ENCODE results near the gene PRELID3B. TPM values are rescaled to one million over a fixed set of nuclear protein-coding genes. Genes with fewer than 3 reads are reported as not detected.

Gene PRELID3B
- total RNA-seq, 6 experiments from 2014 or later: 16.3 to 37.5 (median 23.3) TPM

DNA sequence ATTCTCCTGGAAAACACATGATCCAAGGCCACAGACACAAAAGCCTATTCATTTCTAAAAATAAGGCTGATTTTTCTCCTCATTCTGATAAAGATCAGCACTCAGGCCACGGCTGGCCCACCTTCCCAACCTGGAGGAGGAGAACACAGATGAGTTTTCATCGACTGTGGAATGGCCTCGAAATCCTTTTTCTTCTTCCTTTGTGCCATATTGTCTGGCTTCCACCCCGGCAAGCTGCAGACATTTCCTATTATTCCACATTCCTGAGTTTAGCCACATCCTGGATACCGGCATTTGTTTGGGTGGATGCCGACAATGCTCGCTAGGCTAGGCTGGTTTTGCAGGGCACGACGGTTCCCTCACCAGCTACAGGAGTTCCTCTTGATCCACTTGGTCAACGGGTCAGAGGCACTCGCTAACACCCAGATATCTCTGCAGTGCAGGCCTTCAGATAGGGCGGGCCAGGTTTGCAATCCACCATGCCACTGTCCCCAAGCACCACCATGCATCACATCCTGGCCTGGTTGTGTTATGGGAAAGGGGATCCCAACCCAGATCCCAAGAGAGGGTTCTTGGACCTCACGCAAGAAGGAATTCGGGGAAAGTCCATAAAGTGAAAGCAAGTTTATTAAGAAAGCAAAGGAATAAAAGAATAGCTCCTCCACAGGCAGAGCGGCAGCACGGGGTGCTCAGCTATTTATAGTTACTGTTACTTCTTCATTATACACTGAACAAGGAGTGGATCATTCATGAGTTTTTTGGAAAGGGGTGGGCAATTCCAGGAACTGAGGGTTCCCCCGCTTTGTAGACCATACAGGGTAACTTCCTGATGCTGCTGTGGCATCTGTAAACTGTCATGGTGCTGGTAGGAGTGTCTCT is 31.4 kb downstream of the PRELID3B start:
- Histone ChIP-seq H3K9me3 (no peaks in the 10 kb centered on the region), H3K36me3 (no peaks in the 10 kb centered on the region), H3K27ac (no peak overlapping the region), H3K4me3 (no peak overlapping the region), H3K4me1 (peaks cover 0 to 5% (median 1%) of the 10 kb centered on the region in 4 donors), H3K27me3 (no peaks in the 10 kb centered on the region)
- intact Hi-C loops (cut with DNase I): loop anchor here in 1 of 2 donors (10.0 kb wide), 1 partner anchor 116 kb away; no protein-coding TSS in a partner anchor
- DNase-seq: peak in 1 of 3 donors; percentile 36
- TF ChIP-seq POLR2A (IDR thresholded peaks at IDR 0.05) (no peak), CTCF (IDR thresholded peaks at IDR 0.05) (no peak)
- 64% methylated on average over 14 of the region's 17 CpGs for WGBS (ENCODE audit: insufficient coverage, low coverage, low lambda C conversion rate, missing lambda C conversion rate)
- ATAC-seq: peak in 1 of 4 donors; percentile 10

DNA sequence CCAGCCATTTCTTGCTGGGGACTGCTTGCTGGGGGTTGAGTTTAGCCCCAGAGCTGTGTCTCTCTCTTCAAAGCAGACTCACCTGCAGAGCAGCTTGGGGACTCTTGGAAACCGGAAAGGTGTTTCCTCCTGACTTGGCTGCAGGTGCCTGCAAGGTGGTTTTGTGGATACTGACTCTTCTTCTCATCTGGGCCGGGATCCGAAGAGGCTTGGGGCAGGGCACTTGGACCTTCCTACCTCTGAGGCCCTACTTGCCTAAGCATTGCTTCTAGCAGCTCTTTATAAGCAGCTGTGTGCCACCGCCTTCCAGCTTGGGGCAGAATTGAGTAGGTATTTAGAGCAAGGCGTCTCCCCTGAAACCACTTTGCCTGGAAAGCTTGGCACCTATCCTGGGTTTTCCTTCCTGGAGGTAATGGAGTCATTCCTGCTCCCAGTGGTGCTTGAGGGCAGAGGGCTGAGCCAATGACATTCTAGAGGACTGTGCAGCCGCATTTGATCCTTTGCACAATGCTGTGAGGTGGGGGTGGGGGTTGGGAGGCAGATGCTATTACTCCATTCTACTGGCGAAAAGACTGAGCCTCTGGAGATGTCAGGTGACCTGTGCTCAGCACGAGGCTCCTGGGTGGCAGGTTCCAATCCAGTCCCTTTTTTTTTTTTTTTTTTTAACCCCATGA is 32.1 kb downstream of the PRELID3B start:
- intact Hi-C loops (cut with DNase I): loop anchor here in 1 of 2 donors (10.0 kb wide), 1 partner anchor 116 kb away; no protein-coding TSS in a partner anchor
- no peaks in the 10 kb centered on the region for H3K9me3 ChIP-seq
- ATAC-seq (no peak), DNase-seq (peak in 1 of 3 donors; percentile 47)
- WGBS (ENCODE audit: insufficient coverage, low coverage, low lambda C conversion rate, missing lambda C conversion rate): 62% methylated on average over 4 of the region's 8 CpGs
- TF ChIP-seq CTCF (IDR thresholded peaks at IDR 0.05) (no peak), POLR2A (IDR thresholded peaks at IDR 0.05) (no peak)
- peaks cover under 1 to 9% (median 4%) of the 10 kb centered on the region in 4 donors for H3K4me1 ChIP-seq
- H3K27me3 ChIP-seq: no peaks in the 10 kb centered on the region
- H3K36me3 ChIP-seq: no peaks in the 10 kb centered on the region
- no peak overlapping the region for H3K27ac ChIP-seq
- H3K4me3 ChIP-seq: no peak overlapping the region

GRCh38 chr20:59008715-59009336 is 33.8 kb downstream of the PRELID3B start:
- ATAC-seq (no peak), DNase-seq (peak in 2 of 3 donors; percentile 38 to 46)
- peak overlapping the region in 1 of 3 donors; percentile 88 for H3K27ac ChIP-seq
- TF ChIP-seq CTCF (IDR thresholded peaks at IDR 0.05): no peak
- no peak for TF ChIP-seq POLR2A (IDR thresholded peaks at IDR 0.05)
- H3K4me1 ChIP-seq: peaks cover 3 to 24% (median 10%) of the 10 kb centered on the region in 4 donors
- intact Hi-C loops (cut with DNase I): no loop called here
- 69% methylated on average over 2 of the region's 8 CpGs for WGBS (ENCODE audit: insufficient coverage, low coverage, low lambda C conversion rate, missing lambda C conversion rate)
- H3K4me3 ChIP-seq: no peak overlapping the region
- H3K36me3 ChIP-seq: peaks cover 0 to 4% (median 0%) of the 10 kb centered on the region in 4 donors
- H3K9me3 ChIP-seq: no peaks in the 10 kb centered on the region
- no peaks in the 10 kb centered on the region for H3K27me3 ChIP-seq

GRCh38 chr20:59007665-59008511 is 34.7 kb downstream of the PRELID3B start:
- TF ChIP-seq CTCF (IDR thresholded peaks at IDR 0.05) (no peak), POLR2A (IDR thresholded peaks at IDR 0.05) (no peak)
- intact Hi-C loops (cut with DNase I): no loop called here
- 65% methylated on average over 11 of the region's 24 CpGs for whole genome bisulfite sequencing (ENCODE audit: insufficient coverage, low coverage, low lambda C conversion rate, missing lambda C conversion rate)
- DNase-seq (peak; percentile 50 to 71 (median 64)), ATAC-seq (no peak)
- peaks cover 3 to 27% (median 10%) of the 10 kb centered on the region in 4 donors for H3K4me1 ChIP-seq
- peak overlapping the region; percentile 63 to 98 (median 89) for H3K4me3 ChIP-seq
- peaks cover 0 to 13% (median 0%) of the 10 kb centered on the region in 4 donors for H3K36me3 ChIP-seq
- H3K9me3 ChIP-seq: no peaks in the 10 kb centered on the region
- no peaks in the 10 kb centered on the region for H3K27me3 ChIP-seq
- peak overlapping the region; percentile 88 to 98 (median 89) for H3K27ac ChIP-seq

Measured in right lobe of liver (tissue), 6 donors.